ENCODE results near the gene SCRT2.

GRCh38 chr20:708956-709355 is 33.4 kb upstream of the SCRT2 start:
- TF ChIP-seq ATF3 (IDR thresholded peaks at IDR 0.05) (no peak), JUND (IDR thresholded peaks at IDR 0.05) (no peak), CTCF (IDR thresholded peaks at IDR 0.05; ENCODE audit: low read depth, low read length, missing input control) (no peak), REST (IDR thresholded peaks at IDR 0.05) (no peak), YY1 (IDR thresholded peaks at IDR 0.05) (no peak), MAX (IDR thresholded peaks at IDR 0.05) (no peak), SP1 (IDR thresholded peaks at IDR 0.05) (no peak), FOXA1 (IDR thresholded peaks at IDR 0.05) (no peak), RAD21 (IDR thresholded peaks at IDR 0.05) (no peak), ZBTB33 (IDR thresholded peaks at IDR 0.05) (no peak)

Measured in liver (tissue), 3 donors.